Measurements from ENCODE around the gene CCBE1. TPM values are rescaled to one million over a fixed set of nuclear protein-coding genes. Genes with fewer than 3 reads are reported as not detected.
"Not testable (repeated sequence)": the region's sequence is repeated elsewhere in the genome, so short reads cannot be mapped to it uniquely, and the experiment has no call there.

Gene CCBE1
- total and polyA plus RNA-seq, 4 experiments from 2014 or later, result not detected

DNA sequence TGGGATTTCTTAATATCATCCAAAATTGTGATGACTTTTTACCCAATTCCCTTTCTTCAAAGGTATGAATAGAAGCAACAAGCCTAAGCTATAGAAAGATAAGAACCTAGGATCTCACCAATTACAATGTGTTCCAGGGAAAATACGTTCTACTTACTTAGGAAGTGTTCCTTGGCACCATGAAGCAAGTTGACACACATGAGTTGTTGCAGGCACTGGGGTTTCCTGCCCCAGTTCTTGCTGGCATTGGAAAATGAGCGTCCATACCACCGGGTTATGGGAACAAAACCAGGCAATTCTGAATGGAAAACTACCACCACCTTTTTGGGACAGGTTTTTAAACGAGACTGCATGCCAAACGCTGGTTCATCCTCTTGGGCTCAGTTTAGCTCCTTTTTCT, 46.2 kb downstream of the CCBE1 start:
- Histone ChIP-seq H3K9me3 (ENCODE audit: control insufficient read depth in 1 of 2, low read length in 2 of 2) (no peaks in the 10 kb centered on the region), H3K27ac (ENCODE audit: low read depth, low read length) (no peak overlapping the region), H3K4me1 (ENCODE audit: insufficient read depth, low read length) (no peaks in the 10 kb centered on the region), H3K36me3 (ENCODE audit: insufficient read depth, low read length) (no peaks in the 10 kb centered on the region), H3K27me3 (ENCODE audit: insufficient read depth, low read length) (no peaks in the 10 kb centered on the region), H3K4me3 (ENCODE audit: low read length in 2 of 2) (no peak overlapping the region)
- H3K4me3 Mint-ChIP-seq, result no peak overlapping the region
- no peak for DNase-seq
- H3K36me3 Mint-ChIP-seq, result no peaks in the 10 kb centered on the region
- ChIA-PET CTCF (ENCODE audit: partially characterized antibody) (no interaction called here), POLR2A (ENCODE audit: partially characterized antibody) (no interaction called here)
- peaks cover 4% of the 10 kb centered on the region in 2 donors for H3K27me3 Mint-ChIP-seq
- peaks cover 0 to 2% (median 0%) of the 10 kb centered on the region in 8 donors for H3K9me3 Mint-ChIP-seq
- H3K4me1 Mint-ChIP-seq, result no peaks in the 10 kb centered on the region
- intact Hi-C loops (cut with micrococcal nuclease), result no loop called here
- H3K27ac Mint-ChIP-seq, result no peak overlapping the region

DNA sequence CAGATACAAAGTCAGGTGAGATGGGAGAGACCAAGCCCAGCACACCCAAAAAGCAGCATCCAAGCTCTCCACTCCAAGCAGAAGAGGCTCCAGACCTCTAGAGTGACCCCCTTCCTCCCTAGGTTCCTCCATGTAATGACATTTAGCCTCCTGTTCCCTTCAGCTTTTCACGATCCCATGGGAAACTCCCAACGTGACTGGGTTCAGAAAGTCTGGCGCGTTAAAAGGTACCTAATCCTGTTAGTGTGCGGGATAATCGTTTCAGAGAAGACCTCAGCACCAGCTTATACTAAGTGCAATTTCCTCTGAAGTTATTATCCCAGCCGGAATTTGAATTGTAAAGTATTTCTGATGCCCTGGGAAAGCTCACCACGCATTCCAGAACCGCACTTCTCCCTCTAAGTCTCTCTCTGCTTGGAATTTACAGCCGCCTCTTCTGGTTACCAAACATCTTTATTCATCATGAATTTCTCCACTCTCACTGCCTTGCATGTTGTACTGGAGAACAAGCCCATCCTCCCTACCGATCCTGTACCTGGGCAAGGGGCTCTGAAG, 46.9 kb downstream of the CCBE1 start:
- no peak for DNase-seq
- Histone ChIP-seq H3K4me3 (ENCODE audit: low read length in 2 of 2) (no peak overlapping the region), H3K36me3 (ENCODE audit: insufficient read depth, low read length) (no peaks in the 10 kb centered on the region), H3K4me1 (ENCODE audit: insufficient read depth, low read length) (no peaks in the 10 kb centered on the region), H3K27me3 (ENCODE audit: insufficient read depth, low read length) (no peaks in the 10 kb centered on the region), H3K27ac (ENCODE audit: low read depth, low read length) (no peak overlapping the region), H3K9me3 (ENCODE audit: control insufficient read depth in 1 of 2, low read length in 2 of 2) (no peaks in the 10 kb centered on the region)
- H3K27me3 Mint-ChIP-seq, result peaks cover 4% of the 10 kb centered on the region in 2 donors
- intact Hi-C loops (cut with micrococcal nuclease), result no loop called here
- no peak overlapping the region for H3K4me3 Mint-ChIP-seq
- POLR2A ChIA-PET (ENCODE audit: partially characterized antibody), result no interaction called here
- no peak overlapping the region for H3K27ac Mint-ChIP-seq
- CTCF ChIA-PET (ENCODE audit: partially characterized antibody), result no interaction called here
- H3K4me1 Mint-ChIP-seq, result no peaks in the 10 kb centered on the region
- no peaks in the 10 kb centered on the region for H3K36me3 Mint-ChIP-seq
- H3K9me3 Mint-ChIP-seq, result peaks cover 0 to 6% (median 0%) of the 10 kb centered on the region in 8 donors

DNA sequence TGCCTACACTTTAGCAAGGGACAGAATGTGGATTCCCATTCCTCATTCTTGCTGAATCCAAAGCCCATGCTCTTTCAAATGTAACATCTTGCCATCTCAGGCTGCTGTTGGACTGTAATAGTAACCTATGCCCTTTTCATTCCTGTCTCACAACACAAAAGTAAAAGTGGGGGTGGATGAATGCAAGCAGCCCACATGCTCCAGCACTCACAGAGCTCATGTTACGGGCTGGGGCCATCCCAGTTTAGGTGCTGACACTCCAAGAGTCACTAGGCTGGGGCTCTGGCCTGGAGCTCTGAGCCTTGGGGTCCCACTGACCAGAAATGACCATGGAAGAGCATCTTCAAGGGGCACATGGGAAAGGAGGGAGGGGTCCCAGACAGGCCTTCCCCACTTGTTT, 47.6 kb downstream of the CCBE1 start:
- Histone ChIP-seq H3K4me1 (ENCODE audit: insufficient read depth, low read length) (no peaks in the 10 kb centered on the region), H3K36me3 (ENCODE audit: insufficient read depth, low read length) (no peaks in the 10 kb centered on the region), H3K4me3 (ENCODE audit: low read length in 2 of 2) (no peak overlapping the region), H3K27me3 (ENCODE audit: insufficient read depth, low read length) (no peaks in the 10 kb centered on the region), H3K9me3 (ENCODE audit: control insufficient read depth in 1 of 2, low read length in 2 of 2) (no peaks in the 10 kb centered on the region), H3K27ac (ENCODE audit: low read depth, low read length) (no peak overlapping the region)
- ChIA-PET CTCF (ENCODE audit: partially characterized antibody) (no interaction called here), POLR2A (ENCODE audit: partially characterized antibody) (no interaction called here)
- intact Hi-C loops (cut with micrococcal nuclease), result no loop called here
- Mint-ChIP-seq H3K4me1 (no peaks in the 10 kb centered on the region), H3K4me3 (no peak overlapping the region), H3K27me3 (peaks cover 2 to 4% of the 10 kb centered on the region in 2 donors), H3K27ac (no peak overlapping the region), H3K9me3 (peaks cover 0 to 6% (median 0%) of the 10 kb centered on the region in 8 donors), H3K36me3 (no peaks in the 10 kb centered on the region)
- DNase-seq, result no peak

DNA sequence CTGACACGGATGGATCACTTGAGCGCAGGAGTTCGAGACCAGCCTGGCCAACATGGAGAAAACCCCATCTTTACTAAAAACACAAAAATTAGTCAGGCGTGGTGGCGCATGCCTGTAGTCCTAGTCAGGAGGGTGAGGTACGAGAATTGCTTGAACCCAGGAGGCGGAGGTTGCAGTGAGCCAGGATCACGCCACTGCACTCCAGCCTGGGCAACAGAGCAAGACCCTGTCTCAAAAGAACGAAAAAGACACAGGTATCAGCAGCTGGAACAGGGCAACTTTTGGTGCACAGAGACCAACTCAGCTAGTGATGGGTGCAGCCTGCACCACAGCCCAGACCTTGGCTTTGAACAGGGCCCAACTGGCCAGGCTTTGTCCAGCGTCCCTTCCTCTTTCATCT, 48.8 kb downstream of the CCBE1 start:
- CTCF ChIA-PET (ENCODE audit: partially characterized antibody); H3K36me3 ChIP-seq (ENCODE audit: insufficient read depth, low read length); H3K9me3 Mint-ChIP-seq; H3K4me1 Mint-ChIP-seq; H3K36me3 Mint-ChIP-seq; H3K4me3 Mint-ChIP-seq; H3K27ac ChIP-seq (ENCODE audit: low read depth, low read length); H3K4me3 ChIP-seq (ENCODE audit: low read length in 2 of 2); H3K27me3 ChIP-seq (ENCODE audit: insufficient read depth, low read length); intact Hi-C loops (cut with micrococcal nuclease); H3K27ac Mint-ChIP-seq; DNase-seq; H3K9me3 ChIP-seq (ENCODE audit: control insufficient read depth in 1 of 2, low read length in 2 of 2); H3K27me3 Mint-ChIP-seq; H3K4me1 ChIP-seq (ENCODE audit: insufficient read depth, low read length); POLR2A ChIA-PET (ENCODE audit: partially characterized antibody): not testable (repeated sequence)

DNA sequence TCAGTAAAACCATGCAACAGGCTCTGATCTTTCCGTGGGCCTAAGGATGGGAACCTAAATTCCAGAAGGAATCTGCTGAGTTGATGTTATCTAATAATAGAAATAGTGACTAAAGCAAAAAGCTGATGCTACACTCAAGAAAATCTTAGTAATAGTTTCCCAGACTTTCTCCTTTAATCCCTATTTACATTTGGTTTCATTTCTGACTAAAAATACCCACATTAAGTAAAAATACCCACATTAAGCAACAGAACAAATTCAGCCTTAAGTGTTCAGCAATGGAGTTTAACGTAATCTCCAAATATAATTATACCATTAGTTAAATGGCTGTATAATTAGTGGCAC, 50.3 kb downstream of the CCBE1 start:
- Mint-ChIP-seq H3K4me3 (no peak overlapping the region), H3K9me3 (peaks cover 0 to 6% (median 0%) of the 10 kb centered on the region in 8 donors), H3K4me1 (no peaks in the 10 kb centered on the region), H3K27ac (no peak overlapping the region), H3K27me3 (peaks cover 3 to 4% of the 10 kb centered on the region in 2 donors), H3K36me3 (no peaks in the 10 kb centered on the region)
- intact Hi-C loops (cut with micrococcal nuclease), result no loop called here
- no peak for DNase-seq
- POLR2A ChIA-PET (ENCODE audit: partially characterized antibody), result no interaction called here
- CTCF ChIA-PET (ENCODE audit: partially characterized antibody), result no interaction called here
- no peaks in the 10 kb centered on the region for H3K36me3 ChIP-seq (ENCODE audit: insufficient read depth, low read length)
- no peaks in the 10 kb centered on the region for H3K27me3 ChIP-seq (ENCODE audit: insufficient read depth, low read length)
- no peak overlapping the region for H3K4me3 ChIP-seq (ENCODE audit: low read length in 2 of 2)
- no peaks in the 10 kb centered on the region for H3K4me1 ChIP-seq (ENCODE audit: insufficient read depth, low read length)
- H3K27ac ChIP-seq (ENCODE audit: low read depth, low read length), result no peak overlapping the region
- H3K9me3 ChIP-seq (ENCODE audit: control insufficient read depth in 1 of 2, low read length in 2 of 2), result no peaks in the 10 kb centered on the region

DNA sequence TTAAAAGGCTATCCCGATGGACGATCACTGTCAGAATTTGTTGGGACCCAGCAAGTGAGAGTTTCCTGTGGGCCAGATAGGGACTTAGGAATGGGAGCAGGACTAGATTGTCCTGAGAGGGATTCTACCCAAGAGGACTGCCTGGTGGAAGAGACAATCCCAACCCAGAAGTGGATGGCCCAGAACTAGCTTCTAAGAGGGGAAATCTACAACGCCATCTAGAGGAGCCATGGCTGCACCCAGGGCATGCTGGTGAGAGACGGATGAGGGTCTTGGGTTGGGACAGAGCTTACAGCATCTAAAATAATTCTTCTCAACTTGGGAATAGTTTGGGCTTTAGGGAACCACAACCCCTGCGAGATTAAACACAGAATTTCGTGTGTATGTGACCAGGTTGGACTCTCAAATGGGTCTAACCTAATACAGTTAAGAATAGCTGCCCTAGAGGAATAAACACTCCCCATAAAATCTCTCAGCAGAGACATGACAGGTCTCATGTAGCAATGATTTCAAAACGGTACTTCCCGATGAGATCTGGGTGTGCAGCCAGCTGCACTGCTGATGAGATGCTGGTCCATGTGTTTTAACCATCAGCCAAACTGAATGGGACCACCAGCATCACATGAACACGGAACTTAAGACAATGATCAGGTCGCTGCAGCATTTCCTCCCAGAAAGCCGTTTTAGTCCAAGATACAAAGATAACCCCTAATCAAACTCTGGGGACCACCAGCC, 50.8 kb downstream of the CCBE1 start:
- Histone ChIP-seq H3K4me1 (ENCODE audit: insufficient read depth, low read length) (no peaks in the 10 kb centered on the region), H3K9me3 (ENCODE audit: control insufficient read depth in 1 of 2, low read length in 2 of 2) (no peaks in the 10 kb centered on the region), H3K36me3 (ENCODE audit: insufficient read depth, low read length) (no peaks in the 10 kb centered on the region), H3K27ac (ENCODE audit: low read depth, low read length) (no peak overlapping the region), H3K27me3 (ENCODE audit: insufficient read depth, low read length) (no peaks in the 10 kb centered on the region), H3K4me3 (ENCODE audit: low read length in 2 of 2) (no peak overlapping the region)
- Mint-ChIP-seq H3K36me3 (no peaks in the 10 kb centered on the region), H3K27ac (no peak overlapping the region), H3K4me3 (no peak overlapping the region), H3K9me3 (peaks cover 0 to 3% (median 0%) of the 10 kb centered on the region in 8 donors), H3K4me1 (no peaks in the 10 kb centered on the region), H3K27me3 (peaks cover 2 to 3% of the 10 kb centered on the region in 2 donors)
- intact Hi-C loops (cut with micrococcal nuclease), result no loop called here
- DNase-seq, result no peak
- ChIA-PET CTCF (ENCODE audit: partially characterized antibody) (no interaction called here), POLR2A (ENCODE audit: partially characterized antibody) (no interaction called here)

DNA sequence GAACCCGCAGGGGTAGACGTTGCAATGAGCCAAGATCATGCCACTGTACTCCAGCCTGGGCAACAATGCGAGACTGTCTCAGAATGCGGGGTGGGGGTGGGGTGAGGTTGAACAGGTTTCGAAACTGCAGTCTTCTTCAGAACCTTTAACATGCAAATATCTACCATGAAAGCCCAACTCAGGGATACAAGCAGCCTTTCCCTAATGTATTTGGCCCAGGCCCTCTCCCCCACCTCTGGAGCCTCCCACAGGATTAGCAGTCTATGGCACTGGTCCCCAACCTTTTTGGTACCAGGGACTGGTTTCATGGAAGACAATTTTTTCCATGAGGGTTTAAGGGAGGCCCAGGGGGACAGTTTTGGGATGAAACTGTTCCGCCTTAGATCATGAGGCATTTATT, 53.5 kb downstream of the CCBE1 start:
- no peaks in the 10 kb centered on the region for H3K4me1 ChIP-seq (ENCODE audit: insufficient read depth, low read length)
- Mint-ChIP-seq H3K27me3 (peaks cover 0 to 3% of the 10 kb centered on the region in 2 donors), H3K36me3 (no peaks in the 10 kb centered on the region), H3K9me3 (peaks cover 0 to 3% (median 0%) of the 10 kb centered on the region in 8 donors), H3K4me1 (no peaks in the 10 kb centered on the region), H3K27ac (no peak overlapping the region), H3K4me3 (no peak overlapping the region)
- DNase-seq, result no peak
- intact Hi-C loops (cut with micrococcal nuclease), result no loop called here
- H3K27me3 ChIP-seq (ENCODE audit: insufficient read depth, low read length), result no peaks in the 10 kb centered on the region
- H3K36me3 ChIP-seq (ENCODE audit: insufficient read depth, low read length), result no peaks in the 10 kb centered on the region
- H3K27ac ChIP-seq (ENCODE audit: low read depth, low read length), result no peak overlapping the region
- no peak overlapping the region for H3K4me3 ChIP-seq (ENCODE audit: low read length in 2 of 2)
- POLR2A ChIA-PET (ENCODE audit: partially characterized antibody), result no interaction called here
- CTCF ChIA-PET (ENCODE audit: partially characterized antibody), result no interaction called here
- H3K9me3 ChIP-seq (ENCODE audit: control insufficient read depth in 1 of 2, low read length in 2 of 2), result no peaks in the 10 kb centered on the region

Data from CD4-positive, alpha-beta memory T cell (primary cell).